Stomach (tissue), 9 donors: ENCODE measurements around the gene ABAT. TPM values are rescaled to one million over a fixed set of nuclear protein-coding genes. Genes with fewer than 3 reads are reported as not detected.
A peak's percentile ranks its signal among the peaks of the same experiment; 100 is the strongest.

Experiments used
- DNase-seq, 2 donors: peaks; one replicate each; pipeline versions ENCODE4 v3.0.0 to v3.0.0-alpha.2; 2013 to 2019
- H3K27ac ChIP-seq, 5 donors: fragments of 200-600 bp in 4 of 5; sonication (generic) in 4 of 5; one replicate each; pipeline ENCODE4 v1.5.1; 2013 to 2019; ENCODE audit warnings: mild to moderate bottlenecking in 1 of 5, moderate library complexity in 1 of 5
- H3K27me3 ChIP-seq, 3 donors: fragments of 200-600 bp; sonication (generic); one replicate each; pipeline ENCODE4 v1.5.1; 2017 to 2019; ENCODE audit warnings: mixed run types in 1 of 3
- H3K36me3 ChIP-seq, 4 donors: fragments of 200-600 bp; sonication (generic); 1 replicate in 3 of 4; 2 replicates in 1 of 4; pipeline ENCODE4 v1.5.1; 2016 to 2019
- H3K4me1 ChIP-seq, 4 donors: fragments of 200-600 bp; sonication (generic); one replicate each; pipeline ENCODE4 v1.5.1; 2016 to 2019
- H3K4me3 ChIP-seq, 4 donors: fragments of 200-600 bp; sonication (generic) in 3 of 4; one replicate each; pipeline ENCODE4 v1.5.1; 2016 to 2019; ENCODE audit warnings: mild to moderate bottlenecking in 1 of 4
- H3K9me3 ChIP-seq, 4 donors: fragments of 200-600 bp; sonication (generic); one replicate each; pipeline ENCODE4 v1.5.1; 2016 to 2019
- CTCF ChIP-seq, 7 experiments: fragments of 450-650 bp in 4 of 7; fragments of 200-600 bp in 3 of 7; sonication (generic) in 3 of 7; IDR thresholded peaks; one replicate each; pipeline ENCODE4 v1.5.1; 2016 to 2019; ENCODE audit warnings: antibody characterized with exemption in 7 of 7, control low read depth in 2 of 7, mild to moderate bottlenecking in 1 of 7
- EP300 ChIP-seq: sonication (generic); formaldehyde crosslinking; IDR thresholded peaks from one replicate; pipeline ENCODE4 v1.6.1; 2017; ENCODE audit warnings: antibody characterized with exemption
- POLR2A ChIP-seq, 4 donors: fragments of 450-650 bp; IDR thresholded peaks; one replicate each; pipeline ENCODE4 v1.6.1; 2016; ENCODE audit warnings: antibody characterized with exemption in 4 of 4, control low read depth in 2 of 4, mild to moderate bottlenecking in 1 of 4, moderate library complexity in 1 of 4
- POLR2AphosphoS5 ChIP-seq, 3 donors: sonication (generic); formaldehyde crosslinking; IDR thresholded peaks; one replicate each; pipeline ENCODE4 v1.6.1; 2016; ENCODE audit warnings: antibody characterized with exemption in 3 of 3
- WGBS, 5 donors: extraction: QIAGEN DNeasy Blood & Tissue Kit in 3 of 5; methylation state at CpG; one replicate each; pipeline versions ENCODE4 v1.1.5 to v1.1.7; 2013 to 2018; 5-methylcytosine and 5-hydroxymethylcytosine counted together
- intact Hi-C: fragments of 100-400 bp; cut with DNase I; formaldehyde crosslinking; loops from one replicate; pipeline ENCODE4 v1.15.1; 2023; ENCODE audit warnings: low total_unique reads
- polyA plus RNA-seq, 3 donors: library from polyadenylated mRNA; stranded (reverse); fragments of 200-250 nt; gene quantifications; one replicate each; pipeline ENCODE4 v1.2.3, GENCODE V29; 2013
- total RNA-seq, 5 donors: library from RNA; depleted of rRNA; stranded (reverse); fragments of >200 nt; gene quantifications; one replicate each; pipeline versions ENCODE4 v1.1.0 to v1.2.3, GENCODE V29; 2014 to 2016
- donor health status: healthy with polysubstance abuse.
- donor health status: Bipolar disorder and iron deficiency.
- donor health status: healthy.

ABAT gene
- total and polyA plus RNA-seq, 8 donors: 2.9 to 10.3 (median 5.3) TPM

- H3K4me3 ChIP-seq: no peak overlapping the region
- 85 to 91% (median 90%) methylated on average over 8 of the region's 8 CpGs for WGBS, 5 donors
- no peak overlapping the region for H3K27ac ChIP-seq
- peaks cover 18 to 43% (median 37%) of the 10 kb centered on the region in 4 donors for H3K4me1 ChIP-seq
- DNase-seq: no peak
- H3K27me3 ChIP-seq: no peaks in the 10 kb centered on the region
- H3K9me3 ChIP-seq: no peaks in the 10 kb centered on the region
- TF ChIP-seq CTCF (IDR thresholded peaks at IDR 0.05): no peak
- TF ChIP-seq EP300: no peak
- no peak for TF ChIP-seq POLR2AphosphoS5 (IDR thresholded peaks at IDR 0.05)
- TF ChIP-seq POLR2A (IDR thresholded peaks at IDR 0.05): no peak
- H3K36me3 ChIP-seq: peaks cover 0 to 5% (median 2%) of the 10 kb centered on the region in 4 donors
- intact Hi-C loops: loop anchor here (10.0 kb wide), 1 partner anchor 130 kb away; no protein-coding TSS in a partner anchor
Measured at GRCh38 chr16:8795091-8795490, 120.7 kb downstream of the ABAT start.

GRCh38 chr16:8795818-8796217 lies 121.4 kb downstream of the ABAT start:
- H3K27me3 ChIP-seq: no peaks in the 10 kb centered on the region
- DNase-seq: no peak
- H3K9me3 ChIP-seq: no peaks in the 10 kb centered on the region
- peaks cover 0 to 8% (median 2%) of the 10 kb centered on the region in 4 donors for H3K36me3 ChIP-seq
- H3K4me3 ChIP-seq: no peak overlapping the region
- H3K4me1 ChIP-seq: peaks cover 20 to 51% (median 41%) of the 10 kb centered on the region in 4 donors
- WGBS, 5 donors: 92 to 96% (median 94%) methylated on average over 7 to 10 of the region's 10 CpGs
- TF ChIP-seq CTCF (IDR thresholded peaks at IDR 0.05) (no peak), POLR2A (IDR thresholded peaks at IDR 0.05) (no peak), EP300 (no peak), POLR2AphosphoS5 (IDR thresholded peaks at IDR 0.05) (no peak)
- intact Hi-C loops: loop anchor here (10.0 kb wide), 1 partner anchor 131 kb away; no protein-coding TSS in a partner anchor
- no peak overlapping the region for H3K27ac ChIP-seq

- peaks cover 2 to 17% (median 6%) of the 10 kb centered on the region in 4 donors for H3K36me3 ChIP-seq
- peak overlapping the region; percentile 66 to 97 (median 96) for H3K4me3 ChIP-seq
- 35 to 39% (median 36%) methylated on average over 14 of the region's 14 CpGs for WGBS, 5 donors
- DNase-seq: no peak
- H3K9me3 ChIP-seq: no peaks in the 10 kb centered on the region
- H3K4me1 ChIP-seq: peaks cover 20 to 56% (median 44%) of the 10 kb centered on the region in 4 donors
- TF ChIP-seq CTCF (IDR thresholded peaks at IDR 0.05) (no peak), EP300 (no peak), POLR2A (IDR thresholded peaks at IDR 0.05) (no peak), POLR2AphosphoS5 (IDR thresholded peaks at IDR 0.05) (no peak)
- peak overlapping the region; percentile 70 to 90 (median 86) for H3K27ac ChIP-seq
- intact Hi-C loops: loop anchor here (10.0 kb wide), 1 partner anchor 132 kb away; no protein-coding TSS in a partner anchor
- no peaks in the 10 kb centered on the region for H3K27me3 ChIP-seq
Measured at GRCh38 chr16:8796469-8797363, 122.3 kb downstream of the ABAT start.

GRCh38 chr16:8797364-8798173 lies 123.2 kb downstream of the ABAT start, which contains the start of the genes PMM2 and TMEM186:
Gene PMM2, plus strand, starts transcription at chr16:8797839. Its CDS starts 44 bp downstream, at chr16:8797883.
Gene TMEM186, minus strand, starts transcription at chr16:8797639. Its CDS starts 25 bp downstream, at chr16:8797614.
- peak within 1 kb of the TSS; percentile 85 to 90 (median 86) for H3K27ac ChIP-seq

More at GRCh38 chr16:8797364-8798173, 123.2 kb downstream of the ABAT start, which contains the start of the genes PMM2 and TMEM186:
- WGBS, 5 donors: 0 to 1% (median 0%) methylated on average over 20 to 61 of the region's 61 CpGs
- Histone ChIP-seq H3K27me3 (no peaks in the 10 kb centered on the region), H3K36me3 (peaks cover 10 to 23% (median 15%) of the 10 kb centered on the region in 4 donors), H3K4me3 (peak within 1 kb of the TSS; percentile 66 to 97 (median 96)), H3K4me1 (peaks cover 20 to 56% (median 44%) of the 10 kb centered on the region in 4 donors), H3K9me3 (no peaks in the 10 kb centered on the region)
- TF ChIP-seq POLR2AphosphoS5 (IDR thresholded peaks at IDR 0.05) (peak; percentile 88 to 98 (median 92)), POLR2A (IDR thresholded peaks at IDR 0.05) (no peak), CTCF (IDR thresholded peaks at IDR 0.05) (peak in 1 of 7 experiments; percentile 23)
- peak; percentile 96 to 99 for DNase-seq
- intact Hi-C loops: loop anchor here (10.0 kb wide), 1 partner anchor 133 kb away; no protein-coding TSS in a partner anchor
